D721Med (cell line): ENCODE results near the gene DAB1.

Source experiments
- DNase-seq: peaks from one replicate; pipeline ENCODE4 v3.0.0; 2011; ENCODE audit warnings: low spot score; ENCODE audit not compliant: insufficient read length
- FAIRE-seq: peaks from 2 replicates; lab custom pipeline; 2011; peaks lifted over from hg19 to GRCh38; lab: Jason Lieb, UNC
- TF ChIP-seq, protein P1 (sequence below): IDR thresholded peaks from 2 replicates; pipeline ENCODE4 v1.5.1; 2012; ENCODE audit warnings: mild to moderate bottlenecking, control low read depth; ENCODE audit not compliant: insufficient read depth; ENCODE audit errors: missing control alignments

DAB1 gene

DNA sequence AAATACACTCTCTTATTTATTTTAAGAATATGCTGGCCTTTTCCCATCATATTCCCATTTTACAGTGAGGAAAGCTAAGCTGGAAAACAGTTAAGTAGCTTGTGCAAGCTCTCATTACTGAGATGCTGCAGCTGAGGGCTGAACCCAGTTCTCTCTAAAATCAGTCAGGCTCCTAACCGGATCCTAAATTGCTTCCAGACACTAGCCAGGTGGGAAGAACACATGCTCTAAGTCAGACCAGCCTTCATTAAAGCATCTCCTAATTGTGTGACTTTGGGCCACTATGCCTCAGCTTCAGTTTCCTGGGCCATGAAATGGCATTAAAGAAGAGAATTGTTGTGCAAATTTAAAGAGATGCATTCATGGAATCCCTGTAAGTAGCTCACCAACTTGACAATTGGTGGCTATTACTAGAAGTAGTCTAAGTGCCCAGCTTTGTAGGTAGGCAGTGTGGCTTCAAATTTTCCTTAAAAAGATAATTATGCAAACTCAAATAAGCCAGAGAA is 228.4 kb downstream of the DAB1 start:
- DNase-seq, result no peak
- no peak for FAIRE-seq
- TF ChIP-seq, protein P1, sequence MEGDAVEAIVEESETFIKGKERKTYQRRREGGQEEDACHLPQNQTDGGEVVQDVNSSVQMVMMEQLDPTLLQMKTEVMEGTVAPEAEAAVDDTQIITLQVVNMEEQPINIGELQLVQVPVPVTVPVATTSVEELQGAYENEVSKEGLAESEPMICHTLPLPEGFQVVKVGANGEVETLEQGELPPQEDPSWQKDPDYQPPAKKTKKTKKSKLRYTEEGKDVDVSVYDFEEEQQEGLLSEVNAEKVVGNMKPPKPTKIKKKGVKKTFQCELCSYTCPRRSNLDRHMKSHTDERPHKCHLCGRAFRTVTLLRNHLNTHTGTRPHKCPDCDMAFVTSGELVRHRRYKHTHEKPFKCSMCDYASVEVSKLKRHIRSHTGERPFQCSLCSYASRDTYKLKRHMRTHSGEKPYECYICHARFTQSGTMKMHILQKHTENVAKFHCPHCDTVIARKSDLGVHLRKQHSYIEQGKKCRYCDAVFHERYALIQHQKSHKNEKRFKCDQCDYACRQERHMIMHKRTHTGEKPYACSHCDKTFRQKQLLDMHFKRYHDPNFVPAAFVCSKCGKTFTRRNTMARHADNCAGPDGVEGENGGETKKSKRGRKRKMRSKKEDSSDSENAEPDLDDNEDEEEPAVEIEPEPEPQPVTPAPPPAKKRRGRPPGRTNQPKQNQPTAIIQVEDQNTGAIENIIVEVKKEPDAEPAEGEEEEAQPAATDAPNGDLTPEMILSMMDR, result no peak

DNA sequence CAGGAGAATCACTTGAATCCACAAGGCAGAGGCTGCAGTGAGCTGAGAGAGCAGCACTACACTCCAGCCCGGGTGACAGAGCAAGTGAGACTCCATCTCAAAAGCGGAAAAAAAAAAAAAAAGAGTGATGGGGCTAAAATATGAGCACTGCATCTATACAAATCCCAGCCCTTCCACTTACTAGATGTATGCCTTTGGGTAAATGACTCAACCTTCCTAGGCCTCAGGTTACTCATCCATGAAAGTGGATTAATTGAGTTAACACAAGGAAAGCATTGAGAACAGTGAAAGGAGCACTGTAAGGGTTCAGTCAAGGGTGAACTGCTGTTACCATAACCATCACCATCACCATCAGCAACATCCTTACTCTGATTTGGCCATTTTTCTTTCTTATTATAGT is 231.6 kb downstream of the DAB1 start:
- no peak for FAIRE-seq
- no peak for DNase-seq

DNA sequence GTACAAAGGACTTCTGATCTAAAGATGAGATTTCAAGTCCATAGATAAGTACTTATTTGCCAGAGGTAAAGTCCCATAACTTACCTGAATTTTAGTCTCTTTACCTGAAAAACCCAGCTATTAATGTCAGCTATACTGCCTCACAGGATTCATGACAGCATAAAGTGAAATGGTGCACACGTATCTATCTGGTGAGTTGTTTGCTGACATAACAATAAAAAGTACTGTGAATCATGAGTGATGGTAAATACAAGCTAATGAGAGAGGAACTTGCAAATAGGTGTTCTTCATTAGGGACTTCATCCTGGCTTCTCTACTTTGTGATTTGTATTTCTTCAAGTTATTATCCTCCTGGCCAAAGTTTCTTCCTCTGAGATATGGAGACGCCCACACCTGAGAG is 233.0 kb downstream of the DAB1 start:
- TF ChIP-seq, protein P1, result no peak
- no peak for DNase-seq
- no peak for FAIRE-seq

More for the DNA sequence above, 231.6 kb downstream of the DAB1 start:
- TF ChIP-seq, protein P1, result no peak

DNA sequence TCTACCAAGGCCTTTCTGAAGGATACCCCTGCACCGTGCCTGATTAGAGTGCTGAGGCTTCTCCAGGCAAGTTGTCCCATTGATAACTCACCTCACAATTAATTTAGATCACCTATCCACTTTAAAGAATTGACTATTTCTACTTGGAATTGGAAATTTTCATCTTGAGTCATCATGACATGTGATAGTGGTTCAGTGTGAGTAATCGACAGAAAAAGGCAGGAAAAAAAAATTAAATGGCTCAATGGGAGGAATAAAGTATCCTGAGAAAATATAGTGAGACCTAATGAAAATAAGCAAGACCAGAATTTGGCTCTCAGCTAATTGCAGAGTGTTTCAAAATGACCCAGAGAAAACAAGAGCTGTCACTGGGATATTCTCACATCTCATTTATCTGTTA is 235.7 kb downstream of the DAB1 start:
- TF ChIP-seq, protein P1, result no peak
- no peak for FAIRE-seq
- no peak for DNase-seq

DNA sequence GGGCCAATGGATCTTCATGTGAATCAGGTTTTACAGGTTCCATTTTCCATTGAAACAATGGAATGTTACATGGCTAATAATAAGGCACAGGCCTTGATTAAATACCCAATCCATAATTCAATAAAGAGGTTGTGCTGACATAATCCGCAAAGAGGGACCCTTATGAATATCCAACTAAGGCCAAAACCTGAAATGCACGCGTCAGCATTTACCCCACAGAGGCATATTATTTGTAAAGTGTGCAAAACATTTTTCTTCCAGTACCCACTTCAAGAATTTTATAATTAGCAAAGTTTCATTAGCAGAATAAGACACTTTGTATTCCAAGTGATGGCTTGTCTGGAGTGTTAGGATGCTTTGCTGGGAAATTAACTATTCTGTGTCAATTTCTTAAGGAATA is 237.4 kb downstream of the DAB1 start:
- DNase-seq, result no peak
- no peak for FAIRE-seq
- TF ChIP-seq, protein P1, result no peak

DNA sequence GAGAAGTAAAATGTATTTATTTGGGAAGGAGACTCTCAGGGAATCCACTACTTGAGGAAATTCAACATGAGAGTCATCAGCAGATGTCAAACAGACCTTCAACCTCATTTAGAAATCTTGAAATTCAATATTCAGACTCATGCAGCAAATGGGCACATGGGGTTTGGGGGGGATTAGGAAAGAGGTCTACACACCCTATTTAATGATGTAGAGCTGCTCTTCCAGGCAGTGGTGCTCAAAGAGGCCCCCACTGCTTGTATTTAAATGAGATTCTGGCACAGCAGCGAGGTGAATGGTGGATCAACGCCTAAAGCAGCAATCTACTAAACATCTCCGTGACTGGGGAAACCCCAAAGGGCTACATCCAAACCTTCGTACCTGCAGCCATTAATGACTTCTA is 244.9 kb downstream of the DAB1 start:
- FAIRE-seq (no peak), DNase-seq (no peak)
- TF ChIP-seq, protein P1, result no peak

DNA sequence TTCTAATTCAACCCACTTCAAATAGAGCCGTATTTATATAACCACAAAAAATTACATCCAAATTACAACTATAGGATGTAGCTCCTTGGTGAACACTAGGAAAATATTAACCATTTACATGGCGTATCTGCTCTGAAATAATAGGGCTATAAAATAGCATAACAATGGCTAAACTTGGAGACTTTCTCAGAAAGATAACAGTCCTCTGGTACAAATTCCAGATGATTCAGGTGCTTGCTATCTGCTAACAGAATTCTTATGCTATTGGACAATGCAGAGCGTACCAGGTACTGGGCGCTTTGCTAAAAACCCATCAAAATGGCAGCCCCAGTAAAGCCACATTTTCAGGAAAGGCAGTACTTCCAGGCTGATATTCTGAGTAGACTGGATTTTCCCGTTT is 248.4 kb downstream of the DAB1 start:
- no peak for FAIRE-seq
- TF ChIP-seq, protein P1, result no peak
- DNase-seq, result no peak
